Keratinocyte (primary cell): ENCODE results near the gene DOC2A. TPM values are rescaled to one million over a fixed set of nuclear protein-coding genes. Genes with fewer than 3 reads are reported as not detected.

Source experiments
- DNase-seq: peaks from one replicate; pipeline ENCODE4 v3.0.0-alpha.2; 2011; ENCODE audit warnings: low read depth, missing footprints, low spot score
- FAIRE-seq: peaks from 2 replicates; lab custom pipeline; 2011; peaks lifted over from hg19 to GRCh38; lab: Jason Lieb, UNC
- H2AFZ ChIP-seq: 2 replicates; pipeline ENCODE4 v1.6.0; 2012; ENCODE audit warnings: low read length, control low read depth, inconsistent platforms; ENCODE audit not compliant: control insufficient read depth
- H3K27ac ChIP-seq: 2 replicates; pipeline ENCODE4 v1.5.1; 2011; ENCODE audit warnings: low read length; ENCODE audit not compliant: control insufficient read depth, insufficient read depth
- H3K27me3 ChIP-seq: 3 replicates; pipeline ENCODE4 v1.6.0; 2011; ENCODE audit warnings: low read length; ENCODE audit not compliant: control insufficient read depth, insufficient read depth; ENCODE audit errors: extremely low read depth
- H3K36me3 ChIP-seq, 2 experiments: 2 replicates in 1 of 2; 3 replicates in 1 of 2; pipeline ENCODE4 v1.5.1; 2011; ENCODE audit warnings: low read length in 2 of 2, mild to moderate bottlenecking in 1 of 2; ENCODE audit not compliant: control insufficient read depth in 2 of 2, insufficient read depth in 2 of 2; ENCODE audit errors: extremely low read depth in 1 of 2
- H3K4me1 ChIP-seq: 3 replicates; pipeline ENCODE4 v1.5.1; 2011; ENCODE audit warnings: low read length; ENCODE audit not compliant: control insufficient read depth, insufficient read depth; ENCODE audit errors: extremely low read depth
- H3K4me2 ChIP-seq: 3 replicates; pipeline ENCODE4 v1.6.0; 2011; ENCODE audit warnings: low read depth, low read length; ENCODE audit not compliant: control insufficient read depth, insufficient read depth; ENCODE audit errors: extremely low read depth
- H3K4me3 ChIP-seq, 3 experiments: fragments of 200-600 bp in 1 of 3; sonication (generic) in 1 of 3; 2 replicates in 2 of 3; 3 replicates in 1 of 3; pipeline ENCODE4 v1.5.1; 2011 to 2016; ENCODE audit warnings: low read length in 3 of 3, mild to moderate bottlenecking in 3 of 3, control low read depth in 2 of 3, inconsistent platforms in 1 of 3, low read depth in 1 of 3, mixed read lengths in 1 of 3, mixed run types in 1 of 3, moderate library complexity in 1 of 3; ENCODE audit not compliant: control insufficient read depth in 2 of 3, insufficient read depth in 2 of 3; ENCODE audit errors: extremely low read depth in 1 of 3
- H3K79me2 ChIP-seq: 2 replicates; pipeline ENCODE4 v1.6.0; 2012; ENCODE audit warnings: low read length; ENCODE audit not compliant: control insufficient read depth, insufficient read depth
- H3K9ac ChIP-seq: 3 replicates; pipeline ENCODE4 v1.6.0; 2011; ENCODE audit warnings: low read length; ENCODE audit not compliant: control insufficient read depth, insufficient read depth; ENCODE audit errors: extremely low read depth
- H3K9me1 ChIP-seq: 3 replicates; pipeline ENCODE4 v1.6.0; 2011; ENCODE audit warnings: low read length; ENCODE audit not compliant: control insufficient read depth, insufficient read depth; ENCODE audit errors: extremely low read depth
- H3K9me3 ChIP-seq: 2 replicates; pipeline ENCODE4 v1.5.1; 2012; ENCODE audit warnings: low read depth, low read length; ENCODE audit not compliant: control insufficient read depth
- H4K20me1 ChIP-seq: 3 replicates; pipeline ENCODE4 v1.6.0; 2011; ENCODE audit warnings: low read length; ENCODE audit not compliant: control insufficient read depth, insufficient read depth; ENCODE audit errors: extremely low read depth
- EZH2 ChIP-seq: IDR thresholded peaks from one replicate; pipeline ENCODE4 v1.6.1; 2012; ENCODE audit warnings: inconsistent platforms, mild to moderate bottlenecking, low read length, moderate library complexity
- dilution Hi-C: fragments of 300-500 bp; cut with MboI; formaldehyde crosslinking; loops from one replicate; pipeline ENCODE4 v1.7.0; 2020; ENCODE audit warnings: low sequenced_read_pairs; ENCODE audit not compliant: extremely low pct_ligation_motif_present
- polyA plus RNA-seq, 5 experiments: library from polyadenylated mRNA; depleted of rRNA in 3 of 5; stranded (reverse) in 3 of 5; stranded (forward) in 1 of 5; unstranded in 1 of 5; fragments of >200 nt; gene quantifications; 1 replicate in 1 of 5; 2 replicates in 3 of 5; 3 replicates in 1 of 5; pipeline versions ENCODE4 v1.2.1 to v1.2.3, GENCODE V29; 2011 to 2012; ENCODE audit warnings: missing spikeins in 2 of 5, low read depth in 1 of 5, low replicate concordance in 1 of 5
- TF ChIP-seq, protein P1 (sequence below), 3 experiments: IDR thresholded peaks in 1 of 3; conservative IDR thresholded peaks in 1 of 3; optimal IDR thresholded peaks in 1 of 3; 2 replicates in 2 of 3; 3 replicates in 1 of 3; pipeline versions ENCODE3 to v1.5.1; 2011; ENCODE audit warnings: low read length in 3 of 3, mild to moderate bottlenecking in 3 of 3, moderate library complexity in 2 of 3, control low read depth in 1 of 3, inconsistent platforms in 1 of 3; ENCODE audit not compliant: insufficient read depth in 2 of 3; ENCODE audit errors: extremely low read depth in 1 of 3

Gene DOC2A
- polyA plus RNA-seq, 1 donor (not counting 4 experiments of a cell fraction or from before 2014, with no cell fraction given) = 0.26 TPM

DNA sequence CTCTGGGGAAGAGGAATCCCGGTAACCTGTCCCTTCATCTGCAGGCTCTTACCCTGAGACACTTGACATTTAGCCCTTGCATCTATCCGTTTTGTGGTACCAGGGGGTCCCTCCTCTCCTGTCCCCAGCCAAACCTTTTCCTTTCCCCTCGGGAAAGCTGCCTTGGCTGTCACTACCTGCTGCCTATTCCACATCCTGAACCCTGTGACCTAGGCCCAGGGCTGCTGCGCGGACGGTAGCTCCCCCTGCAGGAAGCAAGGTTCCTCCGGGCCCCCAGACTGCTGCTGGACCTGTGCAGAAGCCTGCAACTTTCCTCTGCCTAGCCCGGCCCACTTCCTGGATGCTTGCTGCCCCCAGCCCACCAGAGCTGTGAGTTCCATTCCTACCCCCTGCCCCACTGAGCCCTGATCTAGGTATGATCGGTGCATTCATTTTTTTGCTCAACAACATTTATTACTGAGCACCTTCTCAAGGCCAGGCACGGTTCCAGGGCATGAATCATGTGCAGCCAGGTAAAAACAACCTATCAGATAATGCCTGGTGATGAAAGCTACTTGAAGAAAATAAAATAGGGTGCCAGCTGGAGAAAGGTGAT is 44.2 kb upstream of the DOC2A start:
- no peak for TF ChIP-seq EZH2
- TF ChIP-seq, protein P1, sequence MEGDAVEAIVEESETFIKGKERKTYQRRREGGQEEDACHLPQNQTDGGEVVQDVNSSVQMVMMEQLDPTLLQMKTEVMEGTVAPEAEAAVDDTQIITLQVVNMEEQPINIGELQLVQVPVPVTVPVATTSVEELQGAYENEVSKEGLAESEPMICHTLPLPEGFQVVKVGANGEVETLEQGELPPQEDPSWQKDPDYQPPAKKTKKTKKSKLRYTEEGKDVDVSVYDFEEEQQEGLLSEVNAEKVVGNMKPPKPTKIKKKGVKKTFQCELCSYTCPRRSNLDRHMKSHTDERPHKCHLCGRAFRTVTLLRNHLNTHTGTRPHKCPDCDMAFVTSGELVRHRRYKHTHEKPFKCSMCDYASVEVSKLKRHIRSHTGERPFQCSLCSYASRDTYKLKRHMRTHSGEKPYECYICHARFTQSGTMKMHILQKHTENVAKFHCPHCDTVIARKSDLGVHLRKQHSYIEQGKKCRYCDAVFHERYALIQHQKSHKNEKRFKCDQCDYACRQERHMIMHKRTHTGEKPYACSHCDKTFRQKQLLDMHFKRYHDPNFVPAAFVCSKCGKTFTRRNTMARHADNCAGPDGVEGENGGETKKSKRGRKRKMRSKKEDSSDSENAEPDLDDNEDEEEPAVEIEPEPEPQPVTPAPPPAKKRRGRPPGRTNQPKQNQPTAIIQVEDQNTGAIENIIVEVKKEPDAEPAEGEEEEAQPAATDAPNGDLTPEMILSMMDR (optimal IDR thresholded peaks at IDR 0.05 in 1 of 3, IDR thresholded peaks at IDR 0.05 in 1 of 3, conservative IDR thresholded peaks at IDR 0.05 in 1 of 3; ENCODE audit: extremely low read depth in 1 of 3, insufficient read depth in 2 of 3, low read length in 3 of 3) = peak; percentile 84 to 92 (median 85)
- Histone ChIP-seq H3K9me1 (no peaks in the 10 kb centered on the region), H3K4me2 (peak overlapping the region; percentile 39), H3K36me3 (peaks cover 0 to 4% of the 10 kb centered on the region in 2 experiments), H2AFZ (no peak overlapping the region), H3K79me2 (peaks cover 2% of the 10 kb centered on the region), H4K20me1 (no peaks in the 10 kb centered on the region), H3K9ac (peak overlapping the region; percentile 43), H3K4me3 (peak overlapping the region in 1 of 3 experiments; percentile 11), H3K27me3 (no peaks in the 10 kb centered on the region), H3K27ac (peak overlapping the region; percentile 73), H3K9me3 (no peaks in the 10 kb centered on the region), H3K4me1 (peaks cover 27% of the 10 kb centered on the region)
- dilution Hi-C loops = no loop called here
- no peak for FAIRE-seq
- DNase-seq = no peak

DNA sequence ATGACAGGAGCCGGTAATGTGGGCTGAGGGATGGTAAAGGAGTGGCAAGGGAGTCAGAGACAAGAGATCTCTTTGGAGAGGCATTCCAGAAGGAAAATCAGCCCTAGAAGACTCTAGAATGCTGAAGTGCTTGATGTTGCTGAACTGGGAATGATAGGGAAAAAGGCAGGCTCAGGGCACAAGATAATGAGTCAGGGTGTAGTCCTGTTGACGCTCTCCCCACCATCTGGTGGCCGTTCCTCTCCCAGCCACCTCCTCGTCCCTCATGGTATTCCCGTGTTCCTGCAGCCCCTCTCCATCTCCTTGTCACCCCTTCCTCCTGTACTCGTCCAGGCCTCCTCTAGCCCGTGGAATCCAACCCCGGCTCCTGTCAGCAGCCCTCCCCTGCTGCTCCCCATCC is 43.6 kb upstream of the DOC2A start:
- Histone ChIP-seq H3K9ac (no peak overlapping the region), H3K4me1 (peaks cover 30% of the 10 kb centered on the region), H3K9me1 (no peaks in the 10 kb centered on the region), H3K36me3 (peaks cover 0 to 4% of the 10 kb centered on the region in 2 experiments), H3K9me3 (no peaks in the 10 kb centered on the region), H3K79me2 (peaks cover 2% of the 10 kb centered on the region), H2AFZ (no peak overlapping the region), H4K20me1 (no peaks in the 10 kb centered on the region), H3K4me2 (peak overlapping the region; percentile 9), H3K27ac (no peak overlapping the region), H3K4me3 (no peak overlapping the region), H3K27me3 (no peaks in the 10 kb centered on the region)
- TF ChIP-seq, protein P1 (optimal IDR thresholded peaks at IDR 0.05 in 1 of 3, IDR thresholded peaks at IDR 0.05 in 1 of 3, conservative IDR thresholded peaks at IDR 0.05 in 1 of 3; ENCODE audit: extremely low read depth in 1 of 3, insufficient read depth in 2 of 3, low read length in 3 of 3) = no peak
- no peak for TF ChIP-seq EZH2
- dilution Hi-C loops = no loop called here
- DNase-seq (no peak), FAIRE-seq (no peak)
